Dermis blood vessel endothelial cell (primary cell): ENCODE data around the gene SYT9. TPM values are rescaled to one million over a fixed set of nuclear protein-coding genes. Genes with fewer than 3 reads are reported as not detected.
"Not testable (repeated sequence)": the region's sequence is repeated elsewhere in the genome, so short reads cannot be mapped to it uniquely, and the experiment has no call there.

ENCODE experiments used
- DNase-seq: peaks from one replicate; pipeline ENCODE4 v3.0.0; 2010
- total RNA-seq: library from RNA; depleted of rRNA; stranded (reverse); fragments of >200 nt; gene quantifications from 2 replicates; pipeline ENCODE4 v1.2.3, GENCODE V29; 2014

Gene SYT9
- total RNA-seq, 1 donor from 2014 or later, result 0.51 TPM

- DNase-seq, result no peak
Observed at GRCh38 chr11:7275133-7275532, 23.4 kb downstream of the SYT9 start.

- DNase-seq, result peak; percentile 68
Observed at GRCh38 chr11:7278314-7278917, 26.7 kb downstream of the SYT9 start.

GRCh38 chr11:7279676-7280075, 28.0 kb downstream of the SYT9 start:
- no peak for DNase-seq

GRCh38 chr11:7281079-7281478, 29.4 kb downstream of the SYT9 start:
- peak; percentile 28 for DNase-seq

- DNase-seq, result no peak
Observed at GRCh38 chr11:7281809-7282208, 30.1 kb downstream of the SYT9 start.

GRCh38 chr11:7286178-7286577, 34.5 kb downstream of the SYT9 start:
- DNase-seq, result no peak

GRCh38 chr11:7291100-7291829, 39.6 kb downstream of the SYT9 start:
- no peak for DNase-seq

GRCh38 chr11:7292922-7293321, 41.2 kb downstream of the SYT9 start:
- DNase-seq, result no peak

- no peak for DNase-seq
Observed at GRCh38 chr11:7299393-7299792, 47.7 kb downstream of the SYT9 start.

GRCh38 chr11:7300281-7300680, 48.6 kb downstream of the SYT9 start:
- DNase-seq, result no peak

- DNase-seq, result no peak
Observed at GRCh38 chr11:7303146-7303545, 51.4 kb downstream of the SYT9 start.

- DNase-seq, result no peak
Observed at GRCh38 chr11:7306900-7307299, 55.2 kb downstream of the SYT9 start.

GRCh38 chr11:7307836-7308235, 56.1 kb downstream of the SYT9 start:
- DNase-seq, result no peak

GRCh38 chr11:7311903-7312302, 60.2 kb downstream of the SYT9 start:
- no peak for DNase-seq

- no peak for DNase-seq
Observed at GRCh38 chr11:7314811-7315604, 63.3 kb downstream of the SYT9 start.

GRCh38 chr11:7319501-7319900, 67.8 kb downstream of the SYT9 start:
- no peak for DNase-seq

GRCh38 chr11:7320306-7320705, 68.6 kb downstream of the SYT9 start:
- DNase-seq, result no peak

GRCh38 chr11:7321473-7322450, 70.1 kb downstream of the SYT9 start:
- DNase-seq, result no peak

GRCh38 chr11:7332451-7332850, 80.7 kb downstream of the SYT9 start:
- DNase-seq, result no peak

GRCh38 chr11:7332962-7333361, 81.3 kb downstream of the SYT9 start:
- no peak for DNase-seq

- DNase-seq, result not testable (repeated sequence)
Observed at GRCh38 chr11:7335442-7335841, 83.7 kb downstream of the SYT9 start.

GRCh38 chr11:7341551-7341950, 89.8 kb downstream of the SYT9 start:
- no peak for DNase-seq
